Measurements from ENCODE around the gene USP6.
A peak's percentile ranks its signal among the peaks of the same experiment; 100 is the strongest.
"Not testable (repeated sequence)": the region's sequence is repeated elsewhere in the genome, so short reads cannot be mapped to it uniquely, and the experiment has no call there.

The USP6 gene

GRCh38 chr17:5110816-5111215, 5.0 kb upstream of the USP6 start:
- no peak overlapping the region for H3K27ac ChIP-seq
- TF ChIP-seq CTCF (conservative IDR thresholded peaks at IDR 0.05; ENCODE audit: low read depth) = no peak
- DNase-seq (ENCODE audit: low spot score) = no peak
- ChIA-PET CTCF (interaction anchor here (0.6 to 0.8 kb wide), 6 partner anchors 28 to 1935 kb away, joined by 3 to 4 read pairs (median 3); no protein-coding TSS in a partner anchor), POLR2A (ENCODE audit: low non-redundant PET) (interaction anchor here (0.8 kb wide), 1 partner anchor 18 kb away, joined by 4 read pairs; no protein-coding TSS in a partner anchor)

GRCh38 chr17:5111402-5112204, 4.2 kb upstream of the USP6 start, which contains the start of gene ZNF232:
TSS of gene ZNF232 (minus strand) at chr17:5111878. CDS start at chr17:5111822, 56 bp downstream.
- peak; percentile 96 for DNase-seq (ENCODE audit: low spot score)
- TF ChIP-seq CTCF (conservative IDR thresholded peaks at IDR 0.05; ENCODE audit: low read depth) = no peak
- H3K27ac ChIP-seq = peak within 1 kb of the TSS; percentile 76
- CTCF ChIA-PET = interaction anchor here (0.6 to 0.8 kb wide), 5 partner anchors 39 to 1934 kb away, joined by 3 to 4 read pairs (median 3); no protein-coding TSS in a partner anchor
- POLR2A ChIA-PET (ENCODE audit: low non-redundant PET) = interaction anchor here (0.8 kb wide), 1 partner anchor 19 kb away, joined by 4 read pairs; no protein-coding TSS in a partner anchor

GRCh38 chr17:5118219-5118618, 2.4 kb downstream of the USP6 start:
- no peak overlapping the region for H3K27ac ChIP-seq
- ChIA-PET CTCF (interaction anchor here (0.6 to 0.7 kb wide), 2 partner anchors 82 to 369 kb away, joined by 5 to 6 read pairs; no protein-coding TSS in a partner anchor), POLR2A (ENCODE audit: low non-redundant PET) (no interaction called here)
- TF ChIP-seq CTCF (conservative IDR thresholded peaks at IDR 0.05; ENCODE audit: low read depth) = no peak
- no peak for DNase-seq (ENCODE audit: low spot score)

- no peak overlapping the region for H3K27ac ChIP-seq
- CTCF ChIA-PET = no interaction called here
- no peak for DNase-seq (ENCODE audit: low spot score)
- POLR2A ChIA-PET (ENCODE audit: low non-redundant PET) = no interaction called here
- no peak for TF ChIP-seq CTCF (conservative IDR thresholded peaks at IDR 0.05; ENCODE audit: low read depth)
Measured at GRCh38 chr17:5120036-5120435, 4.2 kb downstream of the USP6 start.

GRCh38 chr17:5120436-5121185, 4.8 kb downstream of the USP6 start:
- DNase-seq (ENCODE audit: low spot score); H3K27ac ChIP-seq; POLR2A ChIA-PET (ENCODE audit: low non-redundant PET); CTCF ChIA-PET: not testable (repeated sequence)

- POLR2A ChIA-PET (ENCODE audit: low non-redundant PET) = no interaction called here
- no peak for DNase-seq (ENCODE audit: low spot score)
- TF ChIP-seq CTCF (conservative IDR thresholded peaks at IDR 0.05; ENCODE audit: low read depth) = no peak
Measured at GRCh38 chr17:5121186-5121841, 5.5 kb downstream of the USP6 start.

GRCh38 chr17:5122056-5122455, 6.2 kb downstream of the USP6 start:
- DNase-seq (ENCODE audit: low spot score); H3K27ac ChIP-seq; POLR2A ChIA-PET (ENCODE audit: low non-redundant PET): not testable (repeated sequence)
- CTCF ChIA-PET = interaction anchor here (0.6 kb wide), 1 partner anchor 42 kb away, joined by 3 read pairs; no protein-coding TSS in a partner anchor

More at GRCh38 chr17:5121186-5121841, 5.5 kb downstream of the USP6 start:
- no peak overlapping the region for H3K27ac ChIP-seq
- CTCF ChIA-PET = no interaction called here
